ENCODE measurements around the gene ACTG2. TPM values are rescaled to one million over a fixed set of nuclear protein-coding genes. Genes with fewer than 3 reads are reported as not detected.

ACTG2 gene
- total and polyA plus RNA-seq, 2 experiments from 2014 or later: not detected

- Histone ChIP-seq H3K27me3 (replicated peaks; ENCODE audit: insufficient read depth) (peaks cover 46% of the 10 kb centered on the region), H3K79me2 (ENCODE audit: insufficient read depth) (no peaks in the 10 kb centered on the region), H3K4me2 (ENCODE audit: unreplicated experiment) (no peak overlapping the region), H3K36me3 (ENCODE audit: low read depth) (no peaks in the 10 kb centered on the region), H2AFZ (no peak overlapping the region), H3F3A (ENCODE audit: insufficient read depth) (no peaks in the 10 kb centered on the region), H3K9me2 (ENCODE audit: insufficient read depth) (no peaks in the 10 kb centered on the region), H3K27ac (no peak overlapping the region), H3K4me1 (ENCODE audit: insufficient read depth) (no peaks in the 10 kb centered on the region; the same call in 1 of the 2 replicates), H3K4me3 (no peak overlapping the region), H4K20me1 (ENCODE audit: insufficient read depth) (no peaks in the 10 kb centered on the region), H3K9me3 (ENCODE audit: low read depth) (no peaks in the 10 kb centered on the region), H3K9ac (no peak overlapping the region)
- in situ Hi-C loops (cut with MboI): no loop called here
- peak; percentile 45 for DNase-seq
- TF ChIP-seq EZH2phosphoT487 (IDR thresholded peaks at IDR 0.05; ENCODE audit: insufficient read depth, low read depth) (no peak), EZH2 (IDR thresholded peaks at IDR 0.05; ENCODE audit: insufficient read depth, poor library complexity, severe bottlenecking) (no peak)
- WGBS, 2 experiments (ENCODE audit: low coverage in 1 of 2, low lambda C conversion rate in 2 of 2, missing lambda C conversion rate in 2 of 2): 50 to 52% methylated on average over 12 of the region's 12 CpGs
Measured at GRCh38 chr2:73920577-73921545, 28.1 kb downstream of the ACTG2 start.

GRCh38 chr2:73921581-73921980 is 28.8 kb downstream of the ACTG2 start:
- Histone ChIP-seq H3K9me3 (ENCODE audit: low read depth) (no peaks in the 10 kb centered on the region), H3K4me2 (ENCODE audit: unreplicated experiment) (no peak overlapping the region), H3F3A (ENCODE audit: insufficient read depth) (no peaks in the 10 kb centered on the region), H3K9me2 (ENCODE audit: insufficient read depth) (no peaks in the 10 kb centered on the region), H3K4me1 (ENCODE audit: insufficient read depth) (no peaks in the 10 kb centered on the region; the same call in 1 of the 2 replicates), H4K20me1 (ENCODE audit: insufficient read depth) (no peaks in the 10 kb centered on the region), H2AFZ (no peak overlapping the region), H3K27ac (no peak overlapping the region), H3K79me2 (ENCODE audit: insufficient read depth) (no peaks in the 10 kb centered on the region), H3K27me3 (replicated peaks; ENCODE audit: insufficient read depth) (peaks cover 39% of the 10 kb centered on the region), H3K9ac (no peak overlapping the region), H3K36me3 (ENCODE audit: low read depth) (no peaks in the 10 kb centered on the region), H3K4me3 (no peak overlapping the region)
- 70 to 74% methylated on average over 9 of the region's 9 CpGs for WGBS, 2 experiments (ENCODE audit: low coverage in 1 of 2, low lambda C conversion rate in 2 of 2, missing lambda C conversion rate in 2 of 2)
- TF ChIP-seq EZH2 (IDR thresholded peaks at IDR 0.05; ENCODE audit: insufficient read depth, poor library complexity, severe bottlenecking) (no peak), EZH2phosphoT487 (IDR thresholded peaks at IDR 0.05; ENCODE audit: insufficient read depth, low read depth) (no peak)
- in situ Hi-C loops (cut with MboI): no loop called here
- DNase-seq: no peak

- Histone ChIP-seq H3K36me3 (ENCODE audit: low read depth) (no peaks in the 10 kb centered on the region), H3K9me3 (ENCODE audit: low read depth) (no peaks in the 10 kb centered on the region), H3K4me3 (no peak overlapping the region), H3F3A (ENCODE audit: insufficient read depth) (no peaks in the 10 kb centered on the region), H3K79me2 (ENCODE audit: insufficient read depth) (peaks cover 9% of the 10 kb centered on the region), H4K20me1 (ENCODE audit: insufficient read depth) (no peaks in the 10 kb centered on the region), H3K9ac (no peak overlapping the region), H3K4me1 (ENCODE audit: insufficient read depth) (peaks cover 3% of the 10 kb centered on the region), H3K27ac (no peak overlapping the region), H3K27me3 (replicated peaks; ENCODE audit: insufficient read depth) (peaks cover 28% of the 10 kb centered on the region), H2AFZ (no peak overlapping the region), H3K4me2 (ENCODE audit: unreplicated experiment) (no peak overlapping the region), H3K9me2 (ENCODE audit: insufficient read depth) (no peaks in the 10 kb centered on the region)
- in situ Hi-C loops (cut with MboI): no loop called here
- no peak for DNase-seq
- WGBS, 2 experiments (ENCODE audit: low coverage in 1 of 2, low lambda C conversion rate in 2 of 2, missing lambda C conversion rate in 2 of 2): 33 to 34% methylated on average over 5 of the region's 5 CpGs
- TF ChIP-seq EZH2phosphoT487 (IDR thresholded peaks at IDR 0.05; ENCODE audit: insufficient read depth, low read depth) (no peak), EZH2 (IDR thresholded peaks at IDR 0.05; ENCODE audit: insufficient read depth, poor library complexity, severe bottlenecking) (no peak)
Measured at GRCh38 chr2:73922681-73923080, 29.9 kb downstream of the ACTG2 start.

GRCh38 chr2:73925033-73925704 is 32.4 kb downstream of the ACTG2 start:
- H3K27ac ChIP-seq: no peak overlapping the region
- H4K20me1 ChIP-seq (ENCODE audit: insufficient read depth): peaks cover 4% of the 10 kb centered on the region; the same call in 1 of the 2 replicates
- in situ Hi-C loops (cut with MboI): no loop called here
- H3K4me1 ChIP-seq (ENCODE audit: insufficient read depth): peaks cover 12% of the 10 kb centered on the region
- H3K9me2 ChIP-seq (ENCODE audit: insufficient read depth): no peaks in the 10 kb centered on the region
- H3K4me3 ChIP-seq: no peak overlapping the region
- no peaks in the 10 kb centered on the region for H3K9me3 ChIP-seq (ENCODE audit: low read depth)
- H3K27me3 ChIP-seq (replicated peaks; ENCODE audit: insufficient read depth): peaks cover 8% of the 10 kb centered on the region; the same call in 1 of the 2 replicates
- no peaks in the 10 kb centered on the region for H3K36me3 ChIP-seq (ENCODE audit: low read depth)
- peaks cover 21% of the 10 kb centered on the region; the same call in 1 of the 2 replicates for H3F3A ChIP-seq (ENCODE audit: insufficient read depth)
- peak overlapping the region; percentile 74; the same call in 1 of the 2 replicates for H2AFZ ChIP-seq
- H3K4me2 ChIP-seq (ENCODE audit: unreplicated experiment): no peak overlapping the region
- H3K79me2 ChIP-seq (ENCODE audit: insufficient read depth): peaks cover 34% of the 10 kb centered on the region
- TF ChIP-seq EZH2phosphoT487 (IDR thresholded peaks at IDR 0.05; ENCODE audit: insufficient read depth, low read depth) (no peak), EZH2 (IDR thresholded peaks at IDR 0.05; ENCODE audit: insufficient read depth, poor library complexity, severe bottlenecking) (no peak)
- DNase-seq: no peak
- WGBS, 2 experiments (ENCODE audit: low coverage in 1 of 2, low lambda C conversion rate in 2 of 2, missing lambda C conversion rate in 2 of 2): 74 to 81% methylated on average over 7 of the region's 7 CpGs
- no peak overlapping the region for H3K9ac ChIP-seq
